ENCODE results near the gene TIMELESS.

GRCh38 chr12:56468216-56469006 lies 19.2 kb upstream of the TIMELESS start, which contains the start of gene SPRYD4:
- TF ChIP-seq, protein P1, sequence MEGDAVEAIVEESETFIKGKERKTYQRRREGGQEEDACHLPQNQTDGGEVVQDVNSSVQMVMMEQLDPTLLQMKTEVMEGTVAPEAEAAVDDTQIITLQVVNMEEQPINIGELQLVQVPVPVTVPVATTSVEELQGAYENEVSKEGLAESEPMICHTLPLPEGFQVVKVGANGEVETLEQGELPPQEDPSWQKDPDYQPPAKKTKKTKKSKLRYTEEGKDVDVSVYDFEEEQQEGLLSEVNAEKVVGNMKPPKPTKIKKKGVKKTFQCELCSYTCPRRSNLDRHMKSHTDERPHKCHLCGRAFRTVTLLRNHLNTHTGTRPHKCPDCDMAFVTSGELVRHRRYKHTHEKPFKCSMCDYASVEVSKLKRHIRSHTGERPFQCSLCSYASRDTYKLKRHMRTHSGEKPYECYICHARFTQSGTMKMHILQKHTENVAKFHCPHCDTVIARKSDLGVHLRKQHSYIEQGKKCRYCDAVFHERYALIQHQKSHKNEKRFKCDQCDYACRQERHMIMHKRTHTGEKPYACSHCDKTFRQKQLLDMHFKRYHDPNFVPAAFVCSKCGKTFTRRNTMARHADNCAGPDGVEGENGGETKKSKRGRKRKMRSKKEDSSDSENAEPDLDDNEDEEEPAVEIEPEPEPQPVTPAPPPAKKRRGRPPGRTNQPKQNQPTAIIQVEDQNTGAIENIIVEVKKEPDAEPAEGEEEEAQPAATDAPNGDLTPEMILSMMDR (IDR thresholded peaks at IDR 0.05; ENCODE audit: borderline replicate concordance, extremely low read depth, low read length, poor library complexity, severe bottlenecking) = peak; percentile 70
- no peak for TF ChIP-seq EZH2 (IDR thresholded peaks at IDR 0.05; ENCODE audit: borderline replicate concordance, low read depth, low read length, severe bottlenecking)
